Loucy (cell line): ENCODE measurements around the gene AIMP1.

Experiments
- CTCF ChIP-seq: fragments of 200-600 bp; sonication (generic); conservative IDR thresholded peaks from 2 replicates; pipeline ENCODE4 v1.5.1; 2014; ENCODE audit warnings: mild to moderate bottlenecking, antibody characterized with exemption, low read length
- EZH2phosphoT487 ChIP-seq: fragments of 200-600 bp; IDR thresholded peaks from 2 replicates; pipeline ENCODE4 v1.6.1; 2018; ENCODE audit warnings: antibody characterized with exemption, mild to moderate bottlenecking, moderate library complexity, borderline replicate concordance

DNA sequence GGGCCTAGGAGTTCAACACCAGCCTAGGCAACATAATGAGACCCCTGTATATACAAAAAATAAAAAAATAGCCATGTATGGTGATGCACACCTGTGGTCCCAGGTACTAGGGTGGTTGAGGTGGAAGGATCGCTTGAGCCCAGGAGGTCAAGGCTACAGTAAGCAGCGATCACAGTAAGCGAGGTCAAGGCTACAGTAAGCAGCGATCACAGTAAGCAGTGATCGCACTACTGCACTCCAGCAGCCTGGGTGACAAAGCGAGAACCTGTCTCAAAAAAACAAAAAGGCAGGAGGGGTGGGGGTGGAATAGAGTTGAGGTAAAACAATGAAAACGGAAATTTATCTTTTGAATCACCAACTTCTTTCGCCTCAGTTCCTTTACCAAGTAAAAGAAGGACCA is 29.7 kb upstream of the AIMP1 start:
- TF ChIP-seq CTCF (no peak), EZH2phosphoT487 (no peak)
